Measurements from ENCODE around the gene JAG2. TPM values are rescaled to one million over a fixed set of nuclear protein-coding genes. Genes with fewer than 3 reads are reported as not detected.
A peak's percentile ranks its signal among the peaks of the same experiment; 100 is the strongest.

Gene JAG2
- total and polyA plus RNA-seq, 8 donors: 9.9 to 38.3 (median 11.0) TPM

DNA sequence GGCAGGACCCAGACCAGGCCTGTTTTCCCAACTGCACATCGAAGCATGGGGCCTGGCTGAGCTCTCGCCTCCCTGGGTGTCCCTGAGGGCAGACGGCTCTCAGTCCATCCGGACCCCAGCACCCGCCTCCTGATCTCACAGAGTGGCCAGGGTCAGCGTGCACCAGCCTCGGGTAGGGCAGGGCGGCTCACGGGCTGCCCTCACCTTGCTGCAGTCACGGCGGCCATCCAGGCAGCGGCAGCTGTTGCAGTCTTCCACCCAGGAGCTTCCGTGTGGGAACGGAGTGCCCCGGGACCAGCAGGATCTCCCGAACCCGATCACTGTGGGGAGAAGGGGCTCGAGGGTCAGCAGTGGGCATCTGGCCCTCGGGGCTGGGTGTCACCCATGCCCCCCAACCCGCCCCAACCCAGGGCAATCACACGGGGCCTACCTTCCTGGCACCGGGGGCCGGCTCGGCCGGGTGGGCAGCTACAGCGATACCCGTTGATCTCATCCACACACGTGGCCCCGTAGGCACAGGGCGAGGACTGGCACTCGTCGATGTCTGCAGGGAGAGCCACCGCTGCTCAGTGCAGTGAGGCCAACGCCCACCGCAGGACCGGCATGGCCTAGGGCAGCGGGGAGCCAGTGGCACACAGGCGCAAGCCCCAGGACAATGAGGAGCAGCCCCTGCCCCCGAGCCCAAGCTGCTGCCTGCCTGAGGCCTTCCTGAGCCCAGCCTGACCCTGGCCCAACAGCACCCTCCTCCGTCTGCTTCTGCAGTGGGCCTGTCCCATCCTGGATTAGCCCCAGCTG, 22.2 kb downstream of the JAG2 start:
- peak in 2 of 6 donors; percentile 47 to 75 for DNase-seq
- ATAC-seq: no peak
- TF ChIP-seq, protein P1, sequence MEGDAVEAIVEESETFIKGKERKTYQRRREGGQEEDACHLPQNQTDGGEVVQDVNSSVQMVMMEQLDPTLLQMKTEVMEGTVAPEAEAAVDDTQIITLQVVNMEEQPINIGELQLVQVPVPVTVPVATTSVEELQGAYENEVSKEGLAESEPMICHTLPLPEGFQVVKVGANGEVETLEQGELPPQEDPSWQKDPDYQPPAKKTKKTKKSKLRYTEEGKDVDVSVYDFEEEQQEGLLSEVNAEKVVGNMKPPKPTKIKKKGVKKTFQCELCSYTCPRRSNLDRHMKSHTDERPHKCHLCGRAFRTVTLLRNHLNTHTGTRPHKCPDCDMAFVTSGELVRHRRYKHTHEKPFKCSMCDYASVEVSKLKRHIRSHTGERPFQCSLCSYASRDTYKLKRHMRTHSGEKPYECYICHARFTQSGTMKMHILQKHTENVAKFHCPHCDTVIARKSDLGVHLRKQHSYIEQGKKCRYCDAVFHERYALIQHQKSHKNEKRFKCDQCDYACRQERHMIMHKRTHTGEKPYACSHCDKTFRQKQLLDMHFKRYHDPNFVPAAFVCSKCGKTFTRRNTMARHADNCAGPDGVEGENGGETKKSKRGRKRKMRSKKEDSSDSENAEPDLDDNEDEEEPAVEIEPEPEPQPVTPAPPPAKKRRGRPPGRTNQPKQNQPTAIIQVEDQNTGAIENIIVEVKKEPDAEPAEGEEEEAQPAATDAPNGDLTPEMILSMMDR (IDR thresholded peaks at IDR 0.05): no peak
- Histone ChIP-seq H3K36me3 (no peaks in the 10 kb centered on the region), H3K4me3 (no peak overlapping the region), H3K4me1 (no peaks in the 10 kb centered on the region), H3K27me3 (no peaks in the 10 kb centered on the region), H3K9me3 (no peaks in the 10 kb centered on the region), H3K27ac (no peak overlapping the region)
- 94 to 96% methylated on average over 38 to 40 of the region's 40 CpGs for WGBS, 2 donors
- intact Hi-C loops (cut with DNase I): no loop called here
- no peak for FAIRE-seq

DNA sequence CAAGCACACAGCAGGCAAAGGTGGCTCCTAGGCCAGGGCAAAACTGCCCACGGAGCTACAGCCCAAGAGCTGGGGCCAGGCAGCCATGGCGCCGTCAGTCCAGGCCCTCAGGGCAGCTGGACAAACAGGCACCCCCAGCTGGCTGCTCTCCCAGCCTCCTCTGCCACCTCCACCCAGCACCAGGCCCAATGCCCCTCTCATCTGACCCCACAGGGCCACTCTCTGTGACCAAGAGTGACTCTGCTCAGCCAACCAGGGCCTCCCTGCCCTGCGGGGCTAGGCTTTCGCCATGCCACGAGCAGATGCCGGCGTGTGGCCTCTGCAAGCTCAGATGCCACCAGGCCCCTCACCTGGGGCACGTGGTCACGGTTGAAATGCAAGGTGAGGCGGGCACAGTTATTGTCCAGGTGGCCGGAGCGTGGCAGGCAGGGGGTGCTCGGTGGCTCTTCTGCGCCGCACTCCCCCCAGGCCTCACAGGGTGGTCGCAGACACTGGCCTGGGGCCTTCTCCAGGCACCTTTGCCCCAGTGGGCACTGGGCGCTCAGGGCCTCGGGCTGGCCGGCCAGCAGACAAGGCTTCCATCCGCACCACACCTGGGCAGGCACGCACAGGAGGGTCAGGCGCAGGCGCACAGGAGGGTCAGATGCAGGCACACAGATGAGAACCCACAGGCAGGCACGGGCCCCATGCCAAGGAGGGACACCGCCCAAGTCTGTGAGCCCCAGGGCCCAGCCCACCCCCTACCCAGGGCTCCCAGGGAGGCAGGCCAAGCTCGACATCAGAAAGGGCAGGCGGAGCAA, 23.0 kb downstream of the JAG2 start:
- no peak overlapping the region for H3K4me3 ChIP-seq
- intact Hi-C loops (cut with DNase I): no loop called here
- H3K27me3 ChIP-seq: no peaks in the 10 kb centered on the region
- WGBS, 2 donors: 95 to 97% methylated on average over 28 of the region's 28 CpGs
- no peaks in the 10 kb centered on the region for H3K4me1 ChIP-seq
- no peak overlapping the region for H3K27ac ChIP-seq
- FAIRE-seq: no peak
- TF ChIP-seq, protein P1 (IDR thresholded peaks at IDR 0.05): no peak
- H3K36me3 ChIP-seq: no peaks in the 10 kb centered on the region
- peak in 3 of 6 donors; percentile 22 to 67 (median 55) for DNase-seq
- ATAC-seq: no peak
- H3K9me3 ChIP-seq: no peaks in the 10 kb centered on the region

DNA sequence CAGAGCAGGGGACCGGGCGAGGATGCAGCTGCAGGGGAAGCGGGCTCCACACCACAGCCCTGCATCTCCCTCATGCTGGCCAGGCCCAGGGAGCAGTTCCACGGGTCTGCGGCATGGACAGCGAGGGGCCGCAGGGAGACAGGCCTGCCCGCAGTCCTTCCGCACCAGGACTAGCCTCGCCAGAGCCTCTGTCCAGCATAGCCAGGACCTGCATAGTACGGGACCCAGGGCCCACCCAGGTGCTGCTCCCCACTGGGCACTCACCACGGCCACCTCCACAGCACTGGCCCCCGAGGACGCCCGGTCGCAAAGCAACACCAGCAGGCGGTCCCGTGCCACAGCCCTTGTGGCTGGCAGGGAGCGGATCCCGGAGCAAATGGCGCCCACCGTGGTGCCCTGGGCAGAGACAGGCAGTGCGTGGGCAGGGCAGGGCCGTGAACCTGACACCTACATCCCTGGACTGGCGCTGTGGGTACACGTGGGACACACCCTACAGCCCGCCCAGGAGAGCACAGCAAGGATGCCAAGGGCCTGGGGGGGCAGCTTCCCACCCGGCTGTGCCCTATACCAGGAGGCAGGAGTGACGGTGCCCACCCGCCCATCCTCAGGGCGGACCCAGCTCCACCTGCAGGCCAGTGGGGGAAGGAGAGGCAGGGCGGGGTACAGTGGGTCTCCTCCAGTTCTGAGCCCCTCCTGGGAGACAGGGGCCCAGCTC, 23.8 kb downstream of the JAG2 start:
- WGBS, 2 donors: 95 to 96% methylated on average over 32 of the region's 32 CpGs
- FAIRE-seq: no peak
- no peaks in the 10 kb centered on the region for H3K9me3 ChIP-seq
- H3K36me3 ChIP-seq: no peaks in the 10 kb centered on the region
- DNase-seq: peak in 2 of 6 donors; percentile 53 to 77
- ATAC-seq: no peak
- no peaks in the 10 kb centered on the region for H3K27me3 ChIP-seq
- H3K27ac ChIP-seq: no peak overlapping the region
- H3K4me1 ChIP-seq: no peaks in the 10 kb centered on the region
- TF ChIP-seq, protein P1 (IDR thresholded peaks at IDR 0.05): no peak
- no peak overlapping the region for H3K4me3 ChIP-seq
- intact Hi-C loops (cut with DNase I): no loop called here

DNA sequence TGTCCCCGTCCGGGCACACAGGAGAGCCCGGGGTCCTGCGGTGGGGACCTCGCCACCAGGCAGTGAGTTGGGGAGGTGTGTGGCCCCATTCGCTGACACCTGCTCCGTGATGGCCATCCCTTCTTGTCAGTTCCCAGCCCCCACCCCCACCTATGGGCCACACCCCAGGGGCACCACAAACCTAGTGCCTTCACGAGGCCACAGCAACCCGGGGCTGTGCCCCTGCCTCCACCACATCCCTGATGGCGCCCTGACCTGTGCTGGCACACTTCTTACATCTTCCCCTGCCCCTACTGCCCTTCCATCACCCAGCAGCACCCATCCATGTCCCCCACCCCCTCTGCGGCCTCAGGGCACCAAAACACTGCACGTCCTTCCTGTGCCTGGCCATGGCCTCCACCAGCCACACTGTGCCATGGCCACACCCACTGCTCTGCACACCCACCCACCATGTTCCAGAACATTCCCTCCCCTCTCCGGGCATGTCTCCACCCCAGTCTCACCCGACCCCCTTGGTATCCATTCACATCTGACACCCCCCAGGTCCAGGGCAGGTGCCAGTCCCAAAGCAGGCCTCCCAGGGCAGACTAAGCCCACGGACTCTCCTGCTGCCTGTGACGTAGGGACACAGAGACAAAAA, 24.4 kb downstream of the JAG2 start:
- FAIRE-seq: no peak
- no peak overlapping the region for H3K27ac ChIP-seq
- DNase-seq: peak in 1 of 6 donors; percentile 38
- no peaks in the 10 kb centered on the region for H3K4me1 ChIP-seq
- 94 to 96% methylated on average over 12 to 16 of the region's 16 CpGs for WGBS, 2 donors
- no peak overlapping the region for H3K4me3 ChIP-seq
- no peak for ATAC-seq
- TF ChIP-seq, protein P1 (IDR thresholded peaks at IDR 0.05): no peak
- no peaks in the 10 kb centered on the region for H3K36me3 ChIP-seq
- no peaks in the 10 kb centered on the region for H3K27me3 ChIP-seq
- intact Hi-C loops (cut with DNase I): no loop called here
- H3K9me3 ChIP-seq: no peaks in the 10 kb centered on the region
